Stimulated activated naive CD4-positive, alpha-beta T cell (primary cell): ENCODE data around the gene DOK7.

Experiments
- DNase-seq, 6 experiments: peaks; one replicate each; lab custom pipeline; 2025; lab: John Stamatoyannopoulos, UW

DOK7 gene

DNA sequence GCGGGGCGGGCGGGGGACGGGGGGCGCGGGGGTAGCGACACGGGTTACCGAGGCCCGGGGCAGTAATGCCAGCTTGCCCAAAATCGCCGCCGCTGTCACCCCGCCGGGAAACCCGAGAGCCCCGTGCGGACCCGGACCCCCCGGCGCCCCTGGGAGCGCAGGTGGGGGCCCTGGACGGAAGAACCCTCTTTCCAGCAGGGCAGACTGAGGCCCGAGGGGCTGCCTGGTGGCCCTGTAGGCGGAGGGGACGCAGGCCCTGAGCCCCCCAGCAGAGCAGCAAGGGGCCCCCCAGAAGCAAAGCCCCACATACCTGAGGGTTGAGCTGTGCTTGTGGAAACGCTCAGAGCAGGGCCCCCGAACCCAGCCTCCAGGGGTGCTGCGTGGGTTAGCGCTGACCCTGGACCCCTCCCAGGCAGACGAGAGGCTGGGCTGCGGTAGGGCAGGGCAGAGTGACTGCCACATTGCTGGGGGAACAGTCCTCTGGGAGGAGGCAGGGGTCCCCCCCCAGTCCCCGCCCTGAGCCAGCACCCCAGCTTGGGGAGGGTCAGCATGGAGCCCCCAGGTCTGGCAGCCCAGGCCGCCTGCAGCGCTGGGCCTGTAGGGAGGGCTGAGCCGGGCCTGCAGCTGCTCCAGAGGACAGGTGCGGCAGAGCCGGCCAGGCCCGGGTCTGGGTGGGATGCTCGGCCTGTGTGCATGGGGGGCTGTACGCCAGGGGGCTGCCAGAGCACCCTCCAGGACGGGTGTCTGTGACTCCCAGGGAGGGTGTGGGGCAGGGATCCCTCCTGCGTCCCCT lies 646 bp downstream of the DOK7 start:
- DNase-seq = no peak

DNA sequence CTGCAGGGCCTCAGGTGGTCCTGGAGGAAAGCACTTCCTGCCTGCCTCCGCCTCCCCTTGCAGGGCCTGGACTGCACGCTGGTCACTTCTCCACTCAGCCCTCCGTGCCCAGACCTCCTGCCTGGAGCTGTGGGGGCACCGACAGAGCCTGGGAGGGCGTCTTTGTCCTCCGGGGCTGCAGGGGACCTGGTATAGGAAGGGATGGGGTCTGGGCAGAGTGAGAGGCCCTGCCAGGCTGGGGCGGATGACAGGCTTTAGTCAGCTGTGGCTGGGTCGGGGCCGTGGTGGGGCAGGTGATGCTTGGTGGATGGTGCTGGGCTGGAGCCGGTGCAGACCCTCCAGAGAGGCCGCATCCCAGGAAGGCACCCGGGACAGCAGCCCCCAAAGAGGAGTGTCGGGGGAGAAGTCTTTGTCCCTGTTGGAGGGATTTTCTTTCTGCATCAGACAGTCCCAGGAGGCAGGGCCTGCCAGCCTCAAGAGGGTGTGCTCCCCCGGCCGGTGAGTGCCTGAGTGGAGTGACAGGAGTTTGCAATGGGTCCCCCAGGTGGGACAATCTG lies 1.3 kb downstream of the DOK7 start:
- no peak for DNase-seq

GRCh38 chr4:3464911-3465697 lies 2.0 kb downstream of the DOK7 start:
- DNase-seq = no peak

DNA sequence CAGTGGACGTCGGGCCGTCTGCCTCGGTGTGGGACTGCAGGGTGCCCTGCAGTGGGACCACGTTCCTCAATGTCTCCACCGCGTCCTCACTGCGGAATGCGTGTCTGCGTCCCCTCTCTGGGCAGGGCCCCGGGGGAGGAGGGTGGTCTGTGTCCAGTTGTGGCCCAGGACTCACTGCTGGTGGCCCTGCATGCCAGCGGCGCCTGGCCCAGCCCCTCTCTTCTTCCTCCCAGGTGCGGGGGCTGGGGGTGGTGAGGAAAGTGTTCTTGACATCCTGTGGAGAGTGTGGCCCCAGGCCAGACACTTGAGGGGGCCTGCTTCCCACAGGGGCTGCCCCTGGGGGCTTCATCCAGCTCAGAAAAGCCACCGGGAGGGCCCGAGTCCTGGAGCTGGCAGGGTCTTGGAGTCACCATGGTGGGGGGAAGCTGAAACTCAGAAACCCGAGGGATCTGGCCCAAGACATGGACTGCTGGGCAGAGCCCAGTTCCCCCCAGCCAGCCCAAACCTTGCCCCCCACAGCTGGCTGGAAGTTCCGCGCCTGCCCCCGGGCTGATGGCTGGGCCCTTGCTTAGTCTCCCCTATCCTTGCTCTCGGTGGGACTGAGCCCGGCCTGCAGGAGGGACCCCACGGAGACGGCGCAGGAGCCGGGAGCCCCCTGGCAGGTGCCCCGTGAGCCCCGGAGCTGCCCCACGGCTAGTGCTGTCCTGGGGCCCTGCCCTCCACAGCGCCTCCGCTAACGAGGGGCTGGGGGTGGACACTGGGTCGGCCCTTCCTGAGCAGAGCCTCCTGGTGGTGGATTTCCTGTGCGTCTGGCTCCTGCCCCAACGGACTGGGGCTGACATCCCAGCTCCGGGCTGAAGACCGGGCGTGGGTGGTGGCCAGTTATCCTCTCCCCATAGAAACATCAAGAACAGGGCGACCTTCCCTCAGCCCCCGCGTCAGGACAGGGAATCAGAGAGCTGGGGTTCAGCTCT lies 2.9 kb downstream of the DOK7 start:
- no peak for DNase-seq

GRCh38 chr4:3466691-3467600 lies 3.8 kb downstream of the DOK7 start:
- no peak for DNase-seq

GRCh38 chr4:3467601-3468031 lies 4.5 kb downstream of the DOK7 start:
- no peak for DNase-seq

GRCh38 chr4:3468154-3468553 lies 5.0 kb downstream of the DOK7 start:
- DNase-seq = no peak

- no peak for DNase-seq
Measured at GRCh38 chr4:3468804-3469203, 5.7 kb downstream of the DOK7 start.

- no peak for DNase-seq
Measured at GRCh38 chr4:3469386-3470243, 6.5 kb downstream of the DOK7 start.

GRCh38 chr4:3470244-3471097 lies 7.4 kb downstream of the DOK7 start:
- DNase-seq = no peak

- DNase-seq = no peak
Measured at GRCh38 chr4:3471098-3471760, 8.1 kb downstream of the DOK7 start.

GRCh38 chr4:3471886-3472285 lies 8.8 kb downstream of the DOK7 start:
- no peak for DNase-seq

DNA sequence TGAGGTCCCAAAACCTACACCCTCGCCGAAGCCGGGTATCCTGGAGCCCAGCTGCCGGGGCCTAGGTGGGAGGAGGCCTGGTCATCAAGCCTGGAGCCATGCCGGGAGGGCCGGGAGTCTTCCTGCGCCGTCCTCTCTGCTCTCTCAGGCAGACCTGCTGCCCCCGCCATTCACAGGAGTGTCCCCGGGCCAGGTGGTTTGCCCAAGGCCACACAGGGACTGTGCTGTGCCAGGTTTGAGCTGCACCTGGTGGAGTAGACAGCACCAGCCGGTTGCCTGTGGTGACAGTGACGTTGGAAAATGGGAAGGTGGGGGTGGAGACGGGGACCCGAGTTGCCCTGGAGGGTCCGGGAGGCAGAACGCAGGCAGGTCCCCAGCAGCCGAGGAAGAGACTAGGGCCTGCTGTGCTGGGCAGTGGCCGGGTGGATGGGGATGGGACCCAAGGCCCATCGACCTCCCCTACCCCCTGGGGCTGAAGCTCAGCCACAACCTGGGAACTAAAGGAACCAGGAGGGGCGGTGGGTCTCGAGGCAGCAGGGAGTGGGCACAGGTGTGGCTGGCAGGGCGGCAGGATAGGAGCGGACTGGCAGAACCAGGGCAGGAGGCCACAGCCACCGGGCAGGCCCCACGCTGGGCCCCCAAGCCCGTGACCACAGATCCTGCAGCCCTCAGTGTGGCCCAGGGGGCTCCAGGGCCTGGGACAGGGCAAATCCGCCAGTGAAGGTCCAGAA lies 9.5 kb downstream of the DOK7 start:
- DNase-seq = no peak

DNA sequence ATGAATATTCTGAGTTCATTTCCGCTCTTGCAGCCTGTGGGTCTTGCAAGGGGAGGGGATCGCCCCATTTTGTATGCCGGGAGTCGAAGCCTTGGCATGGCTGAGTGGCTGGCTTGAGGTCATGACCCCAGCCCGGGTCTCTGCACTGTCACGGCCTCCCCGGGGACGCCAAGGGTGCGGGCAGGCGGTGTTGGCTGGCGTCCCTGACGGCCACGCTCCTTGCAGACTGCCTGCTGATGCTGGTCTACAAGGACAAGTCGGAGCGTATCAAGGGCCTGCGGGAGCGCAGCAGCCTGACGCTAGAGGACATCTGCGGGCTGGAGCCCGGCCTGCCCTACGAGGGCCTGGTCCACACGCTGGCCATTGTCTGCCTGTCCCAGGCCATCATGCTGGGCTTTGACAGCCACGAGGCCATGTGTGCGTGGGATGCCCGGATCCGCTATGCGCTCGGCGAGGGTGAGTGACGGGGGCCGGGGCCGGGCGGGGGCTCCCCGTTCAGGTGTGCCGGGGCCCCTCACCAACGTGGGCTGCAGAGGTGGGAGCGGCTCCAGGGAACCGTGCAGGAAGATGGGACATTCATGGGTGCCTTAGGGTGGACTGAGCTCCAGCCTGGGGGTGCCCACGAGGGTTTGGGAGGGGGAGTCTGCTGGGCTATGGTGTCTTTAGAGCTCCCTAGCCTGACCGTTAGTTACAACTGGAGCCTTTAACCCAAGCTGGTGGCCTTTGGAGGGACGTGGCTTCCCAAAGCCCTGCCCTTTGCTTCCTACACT lies 10.3 kb downstream of the DOK7 start:
- no peak for DNase-seq

- no peak for DNase-seq
Measured at GRCh38 chr4:3473996-3474765, 11.1 kb downstream of the DOK7 start.
